ENCODE data around the gene KLF3. TPM values are rescaled to one million over a fixed set of nuclear protein-coding genes. Genes with fewer than 3 reads are reported as not detected.

Gene KLF3
- total RNA-seq, 1 experiment from 2014 or later = 16.8 TPM

DNA sequence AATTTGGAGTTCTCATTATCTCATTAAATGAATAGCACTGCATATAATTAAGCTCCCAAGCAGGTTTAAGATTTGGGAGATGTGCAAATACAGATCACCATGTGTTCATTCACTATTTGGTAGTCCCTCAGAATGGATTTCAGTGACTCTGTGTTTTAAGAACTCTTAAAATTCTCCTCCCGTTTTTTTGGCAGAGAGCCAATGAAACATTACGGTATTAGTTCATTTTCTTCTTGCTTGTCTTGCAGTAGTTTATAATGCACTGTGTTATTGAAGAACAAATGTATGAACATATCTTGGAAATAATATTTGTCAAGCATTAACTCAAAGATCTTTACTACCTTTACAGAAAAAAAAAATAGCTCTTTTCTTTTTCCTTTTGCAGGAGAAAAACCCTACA, 32.7 kb downstream of the KLF3 start:
- ChIA-PET POLR2A (interaction anchor here (0.6 to 0.7 kb wide), 2 partner anchors 518 to 641 kb away, joined by 3 read pairs; no protein-coding TSS in a partner anchor), CTCF (interaction anchor here (0.6 to 0.7 kb wide), 2 partner anchors 53 to 247 kb away, joined by 3 to 6 read pairs; no protein-coding TSS in a partner anchor)
- no peak for DNase-seq (ENCODE audit: low spot score)
- Mint-ChIP-seq H3K4me3 (no peak overlapping the region), H3K36me3 (peaks cover 34% of the 10 kb centered on the region), H3K27me3 (ENCODE audit: low read depth) (no peaks in the 10 kb centered on the region), H3K27ac (no peak overlapping the region), H3K4me1 (peaks cover 42% of the 10 kb centered on the region), H3K9me3 (peaks cover 4% of the 10 kb centered on the region; the same call in 1 of the 2 replicates)
- ATAC-seq = no peak
- TF ChIP-seq CREM (CRISPR knock-in tag; IDR thresholded peaks at IDR 0.05) = no peak
- no peak for TF ChIP-seq NFATC4 (CRISPR knock-in tag; IDR thresholded peaks at IDR 0.05)
- TF ChIP-seq E2F5 (CRISPR knock-in tag; IDR thresholded peaks at IDR 0.05) = no peak
- TF ChIP-seq ZNF512 (CRISPR knock-in tag; IDR thresholded peaks at IDR 0.05; ENCODE audit: borderline replicate concordance) = no peak
- no peak for TF ChIP-seq KAT7 (CRISPR knock-in tag; IDR thresholded peaks at IDR 0.05; ENCODE audit: borderline replicate concordance)
- no peak for TF ChIP-seq FOXP4 (CRISPR knock-in tag; IDR thresholded peaks at IDR 0.05)
- no peak for TF ChIP-seq ELF4 (CRISPR knock-in tag; IDR thresholded peaks at IDR 0.05; ENCODE audit: low read depth)
- TF ChIP-seq, protein P1, sequence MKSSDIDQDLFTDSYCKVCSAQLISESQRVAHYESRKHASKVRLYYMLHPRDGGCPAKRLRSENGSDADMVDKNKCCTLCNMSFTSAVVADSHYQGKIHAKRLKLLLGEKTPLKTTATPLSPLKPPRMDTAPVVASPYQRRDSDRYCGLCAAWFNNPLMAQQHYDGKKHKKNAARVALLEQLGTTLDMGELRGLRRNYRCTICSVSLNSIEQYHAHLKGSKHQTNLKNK (CRISPR knock-in tag; IDR thresholded peaks at IDR 0.05) = no peak
- TF ChIP-seq, protein P2, sequence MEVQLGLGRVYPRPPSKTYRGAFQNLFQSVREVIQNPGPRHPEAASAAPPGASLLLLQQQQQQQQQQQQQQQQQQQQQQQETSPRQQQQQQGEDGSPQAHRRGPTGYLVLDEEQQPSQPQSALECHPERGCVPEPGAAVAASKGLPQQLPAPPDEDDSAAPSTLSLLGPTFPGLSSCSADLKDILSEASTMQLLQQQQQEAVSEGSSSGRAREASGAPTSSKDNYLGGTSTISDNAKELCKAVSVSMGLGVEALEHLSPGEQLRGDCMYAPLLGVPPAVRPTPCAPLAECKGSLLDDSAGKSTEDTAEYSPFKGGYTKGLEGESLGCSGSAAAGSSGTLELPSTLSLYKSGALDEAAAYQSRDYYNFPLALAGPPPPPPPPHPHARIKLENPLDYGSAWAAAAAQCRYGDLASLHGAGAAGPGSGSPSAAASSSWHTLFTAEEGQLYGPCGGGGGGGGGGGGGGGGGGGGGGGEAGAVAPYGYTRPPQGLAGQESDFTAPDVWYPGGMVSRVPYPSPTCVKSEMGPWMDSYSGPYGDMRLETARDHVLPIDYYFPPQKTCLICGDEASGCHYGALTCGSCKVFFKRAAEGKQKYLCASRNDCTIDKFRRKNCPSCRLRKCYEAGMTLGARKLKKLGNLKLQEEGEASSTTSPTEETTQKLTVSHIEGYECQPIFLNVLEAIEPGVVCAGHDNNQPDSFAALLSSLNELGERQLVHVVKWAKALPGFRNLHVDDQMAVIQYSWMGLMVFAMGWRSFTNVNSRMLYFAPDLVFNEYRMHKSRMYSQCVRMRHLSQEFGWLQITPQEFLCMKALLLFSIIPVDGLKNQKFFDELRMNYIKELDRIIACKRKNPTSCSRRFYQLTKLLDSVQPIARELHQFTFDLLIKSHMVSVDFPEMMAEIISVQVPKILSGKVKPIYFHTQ (CRISPR knock-in tag; IDR thresholded peaks at IDR 0.05) = no peak
- TF ChIP-seq GRHL2 (CRISPR knock-in tag; IDR thresholded peaks at IDR 0.05; ENCODE audit: insufficient replicate concordance, severe bottlenecking) = no peak
- no peak for TF ChIP-seq NFYB (CRISPR knock-in tag; conservative IDR thresholded peaks at IDR 0.05; ENCODE audit: low read depth)
- TF ChIP-seq RELA (CRISPR knock-in tag; IDR thresholded peaks at IDR 0.05; ENCODE audit: borderline replicate concordance) = no peak
- TF ChIP-seq TEAD4 (CRISPR knock-in tag; IDR thresholded peaks at IDR 0.05) = no peak
- TF ChIP-seq, protein P3, sequence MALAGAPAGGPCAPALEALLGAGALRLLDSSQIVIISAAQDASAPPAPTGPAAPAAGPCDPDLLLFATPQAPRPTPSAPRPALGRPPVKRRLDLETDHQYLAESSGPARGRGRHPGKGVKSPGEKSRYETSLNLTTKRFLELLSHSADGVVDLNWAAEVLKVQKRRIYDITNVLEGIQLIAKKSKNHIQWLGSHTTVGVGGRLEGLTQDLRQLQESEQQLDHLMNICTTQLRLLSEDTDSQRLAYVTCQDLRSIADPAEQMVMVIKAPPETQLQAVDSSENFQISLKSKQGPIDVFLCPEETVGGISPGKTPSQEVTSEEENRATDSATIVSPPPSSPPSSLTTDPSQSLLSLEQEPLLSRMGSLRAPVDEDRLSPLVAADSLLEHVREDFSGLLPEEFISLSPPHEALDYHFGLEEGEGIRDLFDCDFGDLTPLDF (CRISPR knock-in tag; IDR thresholded peaks at IDR 0.05) = no peak
- no peak for TF ChIP-seq NR1H2 (CRISPR knock-in tag; IDR thresholded peaks at IDR 0.05)
- no peak for TF ChIP-seq MLX (CRISPR knock-in tag; IDR thresholded peaks at IDR 0.05)
- TF ChIP-seq ZNF396 (CRISPR knock-in tag; IDR thresholded peaks at IDR 0.05; ENCODE audit: borderline replicate concordance) = no peak
- TF ChIP-seq, protein P4, sequence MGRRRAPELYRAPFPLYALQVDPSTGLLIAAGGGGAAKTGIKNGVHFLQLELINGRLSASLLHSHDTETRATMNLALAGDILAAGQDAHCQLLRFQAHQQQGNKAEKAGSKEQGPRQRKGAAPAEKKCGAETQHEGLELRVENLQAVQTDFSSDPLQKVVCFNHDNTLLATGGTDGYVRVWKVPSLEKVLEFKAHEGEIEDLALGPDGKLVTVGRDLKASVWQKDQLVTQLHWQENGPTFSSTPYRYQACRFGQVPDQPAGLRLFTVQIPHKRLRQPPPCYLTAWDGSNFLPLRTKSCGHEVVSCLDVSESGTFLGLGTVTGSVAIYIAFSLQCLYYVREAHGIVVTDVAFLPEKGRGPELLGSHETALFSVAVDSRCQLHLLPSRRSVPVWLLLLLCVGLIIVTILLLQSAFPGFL (CRISPR knock-in tag; IDR thresholded peaks at IDR 0.05; ENCODE audit: borderline replicate concordance) = no peak

Measured in WTC11 (cell line).